Urothelium cell line (cell line): ENCODE data around the gene A2M.
"Not testable (repeated sequence)": the region's sequence is repeated elsewhere in the genome, so short reads cannot be mapped to it uniquely, and the experiment has no call there.

ENCODE experiments used
- DNase-seq: peaks from one replicate; pipeline ENCODE4 v3.0.0; 2011; ENCODE audit warnings: low spot score, mixed read lengths
- FAIRE-seq: peaks from 2 replicates; lab custom pipeline; 2011; peaks lifted over from hg19 to GRCh38; lab: Jason Lieb, UNC

A2M gene

DNA sequence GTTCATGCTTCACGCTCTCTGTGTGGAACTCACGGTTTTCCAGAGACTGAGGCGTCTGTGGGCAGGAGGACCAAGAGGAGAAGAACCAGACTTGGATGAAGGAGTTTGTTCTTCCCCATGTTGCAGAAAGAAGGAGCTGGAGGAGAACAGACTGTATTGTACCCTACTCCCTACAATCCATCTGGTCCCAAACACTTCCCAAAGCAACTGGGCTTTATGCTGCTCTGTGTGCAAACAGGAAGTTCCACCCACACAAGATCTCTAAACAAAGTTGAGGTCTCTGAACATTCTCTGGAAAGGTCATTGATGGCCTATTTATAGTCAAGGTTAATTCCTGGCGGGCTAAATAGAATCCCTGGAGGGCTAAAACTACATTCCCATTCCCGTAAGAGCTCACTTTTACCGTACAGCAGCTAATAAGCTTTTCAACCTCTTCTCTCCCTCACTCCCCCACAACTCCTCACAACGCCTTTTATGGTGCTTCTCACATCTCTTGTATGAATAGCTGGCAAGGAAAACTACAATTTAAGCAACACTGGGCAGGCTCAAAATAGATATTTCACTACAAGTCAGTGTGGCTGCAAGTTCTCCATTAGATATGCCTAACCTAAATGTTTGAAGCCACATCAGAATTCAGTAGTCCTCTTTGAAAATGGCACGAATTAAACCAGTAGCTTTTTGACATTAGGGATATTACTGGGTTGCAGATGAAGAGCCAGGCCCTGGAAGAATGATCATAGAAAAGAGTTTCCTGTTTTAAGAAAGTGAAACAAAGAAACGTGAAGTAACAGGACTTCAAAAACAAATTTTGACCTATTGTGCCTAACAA is at the start of gene A2M:
TSS of gene A2M (minus strand) at position 189 of the 829 bp plus-strand sequence. CDS start at position 119, 70 bp downstream.
- FAIRE-seq (no peak), DNase-seq (peak; percentile 26)

DNA sequence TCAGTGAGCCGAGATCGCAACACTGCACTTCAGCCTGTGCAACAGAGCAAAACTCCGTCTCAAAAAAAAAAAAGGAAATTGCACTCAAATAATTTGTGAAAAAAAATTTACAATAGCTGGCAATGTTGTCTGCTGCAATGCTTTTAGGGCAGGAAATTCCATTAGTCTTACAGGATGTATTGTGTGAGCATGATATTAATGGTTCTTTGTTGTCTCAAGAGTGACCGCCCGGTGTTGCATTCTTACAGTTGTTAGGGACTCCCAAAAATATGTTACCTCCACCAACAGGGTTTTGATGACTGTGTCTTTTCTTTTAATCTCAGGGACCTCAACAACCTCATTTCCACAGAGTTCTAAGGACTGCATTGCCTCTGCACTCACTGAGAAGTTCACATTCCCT is 47.7 kb upstream of the A2M start:
- no peak for FAIRE-seq

DNA sequence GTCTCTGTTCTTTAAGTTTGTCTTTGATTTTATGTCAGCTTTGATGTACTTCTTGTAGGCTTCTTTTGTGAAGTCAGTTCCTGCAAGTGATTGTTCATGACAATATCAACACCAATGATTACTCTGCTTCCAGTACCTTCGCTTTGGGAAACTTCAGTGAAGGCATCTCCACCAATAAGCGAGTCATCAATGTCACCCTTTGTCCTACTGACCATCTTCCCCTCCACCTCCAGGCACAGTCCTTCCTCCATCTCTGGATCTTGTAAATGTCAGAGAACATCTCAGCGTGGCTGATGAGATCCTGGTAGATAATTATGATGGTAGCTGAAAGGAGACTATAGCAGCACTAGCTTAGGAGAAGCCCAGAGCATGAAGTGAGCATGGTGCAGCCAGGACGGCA is 40.4 kb upstream of the A2M start:
- no peak for DNase-seq
- FAIRE-seq, result no peak

More for the DNA sequence above, 47.7 kb upstream of the A2M start:
- DNase-seq, result peak; percentile 73

GRCh38 chr12:9149372-9149771 is 33.7 kb upstream of the A2M start:
- no peak for FAIRE-seq
- DNase-seq, result no peak

GRCh38 chr12:9148926-9149325 is 33.2 kb upstream of the A2M start:
- FAIRE-seq (peak; percentile 5), DNase-seq (no peak)

GRCh38 chr12:9147461-9147860 is 31.7 kb upstream of the A2M start:
- no peak for FAIRE-seq
- DNase-seq, result no peak

GRCh38 chr12:9144730-9145106 is 29.0 kb upstream of the A2M start:
- no peak for DNase-seq
- FAIRE-seq, result no peak

GRCh38 chr12:9143929-9144729 is 28.4 kb upstream of the A2M start:
- peak; percentile 69 for FAIRE-seq
- no peak for DNase-seq

GRCh38 chr12:9143137-9143536 is 27.4 kb upstream of the A2M start:
- FAIRE-seq (no peak), DNase-seq (no peak)

- DNase-seq, result not testable (repeated sequence)
- peak; percentile 5 for FAIRE-seq
Measured at GRCh38 chr12:9139588-9140290, 24.0 kb upstream of the A2M start.

GRCh38 chr12:9135903-9136310 is 20.2 kb upstream of the A2M start:
- FAIRE-seq (no peak), DNase-seq (no peak)

- FAIRE-seq (no peak), DNase-seq (no peak)
Measured at GRCh38 chr12:9134981-9135628, 19.4 kb upstream of the A2M start.

DNA sequence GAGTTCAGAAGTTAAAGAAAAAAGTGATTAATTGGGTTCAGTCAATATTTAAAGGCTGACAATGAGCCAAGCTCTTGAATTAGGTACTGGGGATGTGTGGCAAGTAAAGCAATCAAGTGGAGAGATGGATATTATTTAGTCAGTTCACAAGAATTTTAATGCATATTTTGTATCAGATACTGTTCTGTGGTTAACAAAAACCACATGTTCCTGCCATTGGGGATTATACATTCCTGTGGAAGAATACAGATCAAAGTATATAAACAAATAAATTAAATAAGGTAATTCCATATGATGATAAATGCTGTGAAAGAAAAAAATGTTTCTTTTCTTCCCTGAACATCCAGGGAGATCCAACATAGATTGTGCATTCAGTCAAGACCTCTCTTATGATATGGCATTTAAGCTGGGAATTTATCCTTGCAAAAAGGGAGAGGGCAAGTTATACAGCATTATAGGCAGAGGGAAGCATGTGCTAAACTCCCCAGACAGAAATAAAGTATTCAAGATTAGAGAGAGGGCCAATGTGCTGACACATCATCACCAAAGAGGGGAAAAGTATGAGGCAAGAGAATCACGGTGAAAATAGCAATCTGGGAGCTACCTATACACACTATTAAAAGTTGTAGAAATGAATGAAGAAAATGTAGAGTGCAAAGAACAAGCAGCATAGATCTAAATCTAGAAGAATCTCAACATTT is 17.6 kb upstream of the A2M start:
- DNase-seq (no peak), FAIRE-seq (no peak)

- DNase-seq (no peak), FAIRE-seq (peak; percentile 84)
Measured at GRCh38 chr12:9132008-9132535, 16.4 kb upstream of the A2M start.

GRCh38 chr12:9130244-9130643 is 14.5 kb upstream of the A2M start:
- FAIRE-seq (no peak), DNase-seq (no peak)

- no peak for FAIRE-seq
- no peak for DNase-seq
Measured at GRCh38 chr12:9127936-9128663, 12.4 kb upstream of the A2M start.

- DNase-seq, result no peak
- no peak for FAIRE-seq
Measured at GRCh38 chr12:9127484-9127883, 11.8 kb upstream of the A2M start.

GRCh38 chr12:9124383-9125031 is 8.8 kb upstream of the A2M start:
- FAIRE-seq (no peak), DNase-seq (no peak)
